Activated CD8-positive, alpha-beta memory T cell treated with anti-CD3 and anti-CD28 coated beads, Interleukin-2, amount 50 U/mL, for 1 hour (primary cell): Measurements from ENCODE around the gene ZNF548.

Experiments
- DNase-seq: peaks from one replicate; pipeline ENCODE4 v3.0.0-alpha.2; 2020; ENCODE audit errors: extremely low read depth

The ZNF548 gene

DNA sequence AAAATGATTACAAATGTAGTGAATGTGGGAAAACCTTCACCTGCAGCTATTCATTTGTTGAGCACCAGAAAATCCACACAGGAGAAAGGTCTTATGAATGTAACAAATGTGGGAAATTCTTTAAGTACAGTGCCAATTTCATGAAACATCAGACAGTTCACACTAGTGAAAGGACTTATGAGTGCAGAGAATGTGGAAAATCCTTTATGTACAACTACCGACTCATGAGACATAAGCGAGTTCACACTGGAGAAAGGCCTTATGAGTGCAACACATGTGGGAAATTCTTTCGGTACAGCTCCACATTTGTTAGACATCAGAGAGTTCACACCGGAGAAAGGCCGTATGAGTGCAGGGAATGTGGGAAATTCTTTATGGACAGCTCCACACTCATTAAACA, 9.2 kb downstream of the ZNF548 start:
- DNase-seq = no peak

DNA sequence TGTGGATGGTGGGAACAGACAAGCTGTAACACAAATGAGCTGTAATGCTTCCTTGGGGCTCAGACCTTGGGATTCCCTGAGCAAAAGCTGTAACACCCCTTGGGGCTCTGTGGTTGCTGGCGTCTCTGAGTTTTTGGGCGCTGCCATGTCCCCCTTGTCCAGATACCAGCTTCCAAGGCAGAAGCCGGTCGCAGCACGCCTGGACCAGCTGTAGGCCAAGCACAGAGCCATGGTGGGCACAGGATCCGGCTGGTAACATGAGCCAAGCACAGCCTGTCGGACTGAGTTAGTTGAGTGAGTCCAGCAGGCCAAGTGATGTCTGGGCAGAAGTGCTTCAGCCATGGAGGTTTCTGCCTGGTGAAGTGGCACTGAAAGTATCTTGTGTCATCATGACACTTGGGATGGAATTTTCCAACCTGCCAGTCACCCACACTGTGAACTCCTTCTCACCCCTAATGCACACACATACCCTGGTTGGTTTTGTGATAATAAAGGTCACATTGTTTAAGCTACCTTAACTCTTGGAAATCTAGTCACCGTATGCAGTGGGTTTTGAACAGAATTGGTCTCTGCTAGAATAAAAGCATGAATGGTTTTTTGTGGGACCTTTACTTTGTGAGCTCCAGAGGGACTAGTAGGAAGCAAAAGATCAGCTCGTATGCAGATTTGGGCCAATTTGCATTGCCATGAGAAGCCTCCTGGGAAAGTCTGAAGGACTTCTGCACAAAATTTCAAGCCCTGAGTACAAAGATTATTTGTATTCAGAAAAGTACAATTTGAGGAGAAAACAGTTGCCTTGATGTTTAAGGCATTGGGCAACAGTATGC, 14.3 kb downstream of the ZNF548 start:
- DNase-seq = no peak

DNA sequence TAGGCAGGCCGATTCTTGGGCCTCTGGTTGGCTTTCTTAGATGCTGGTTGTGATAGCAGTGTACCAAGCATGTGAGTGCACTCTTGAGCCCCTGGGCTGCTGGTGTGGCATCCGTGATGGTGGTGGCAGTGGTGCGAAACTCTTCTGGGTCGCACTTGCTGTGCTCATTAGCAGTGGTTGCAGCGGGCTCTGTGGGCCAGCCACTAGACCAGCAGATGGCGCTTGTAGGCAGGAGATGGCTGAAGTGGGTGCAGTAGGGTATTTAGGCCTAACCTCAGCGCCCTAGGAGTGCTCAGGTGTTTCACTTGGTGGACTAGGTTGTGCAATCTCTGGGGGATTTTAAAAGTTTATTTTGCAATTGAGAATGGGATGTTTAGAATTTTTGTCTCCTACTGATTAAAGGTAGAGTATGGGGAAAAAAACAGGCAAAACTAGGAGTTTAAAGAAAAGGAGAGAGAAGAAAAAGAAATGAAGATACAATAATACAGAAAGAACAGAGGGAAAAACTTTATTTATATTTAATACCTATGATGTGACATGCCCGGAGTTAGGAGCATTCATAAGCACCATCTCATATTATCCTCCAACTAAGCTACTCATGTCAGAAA, 17.0 kb downstream of the ZNF548 start:
- peak; percentile 50 for DNase-seq

DNA sequence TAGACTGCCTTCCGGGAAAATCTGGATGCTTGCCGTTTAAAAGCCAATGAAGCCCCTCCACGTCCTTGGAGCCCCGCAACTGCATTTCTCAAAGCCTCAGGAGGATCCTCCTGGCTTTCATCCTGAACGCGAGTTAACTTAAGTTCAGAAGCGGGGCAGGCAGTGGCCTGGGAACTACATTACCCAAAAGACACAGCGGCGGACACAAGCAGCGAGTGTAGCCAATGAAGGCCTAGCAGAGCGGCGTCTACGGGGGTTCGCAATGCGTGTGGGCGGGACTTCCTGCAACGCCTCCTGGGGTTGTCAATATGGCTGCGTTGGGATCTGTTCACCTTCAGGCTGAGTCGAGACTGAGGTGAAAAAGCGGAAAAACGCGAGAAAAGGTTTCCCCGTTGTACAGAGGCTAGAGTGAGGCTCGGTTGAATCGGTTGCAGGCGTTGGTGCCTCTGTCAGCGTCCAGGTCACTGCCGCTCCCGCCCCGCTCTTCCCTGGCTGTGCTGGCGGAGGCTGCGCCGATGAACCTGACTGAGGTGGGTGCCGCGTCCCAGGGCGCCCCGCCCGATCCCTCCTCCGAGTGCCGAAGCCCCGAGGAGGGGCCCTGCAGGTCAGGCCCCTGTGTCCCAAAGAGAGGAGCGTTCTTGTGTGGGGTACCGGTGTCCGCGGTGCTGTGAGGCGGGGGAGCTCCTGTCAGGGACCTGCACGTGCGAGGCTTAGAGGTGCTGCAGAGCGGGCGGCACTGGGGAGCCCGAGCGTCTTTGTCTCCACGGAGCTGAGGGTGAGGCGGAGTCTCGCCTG, 21.4 kb downstream of the ZNF548 start, which contains the start of gene ZNF17:
TSS of gene ZNF17 (plus strand) at position 285 of the 795 bp plus-strand sequence. CDS start 2,455 bp downstream, outside the sequence.
- DNase-seq = peak; percentile 83

DNA sequence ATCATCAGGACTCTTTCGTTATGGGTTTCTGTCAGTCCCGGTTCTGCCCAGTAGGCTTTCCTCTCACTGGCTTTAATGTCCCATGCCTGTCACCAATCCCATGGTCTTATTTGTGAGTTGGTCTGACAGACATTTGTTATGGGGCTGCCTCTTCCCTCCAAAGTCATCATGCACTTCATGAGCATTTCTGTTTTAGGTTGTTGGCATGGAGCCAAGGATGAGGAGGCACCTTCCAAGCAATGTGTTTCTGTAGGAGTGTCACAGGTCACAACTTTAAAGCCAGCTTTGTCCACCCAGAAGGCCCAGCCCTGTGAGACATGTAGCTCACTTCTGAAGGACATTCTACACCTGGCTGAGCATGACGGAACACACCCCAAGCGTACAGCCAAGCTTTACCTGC, 29.8 kb downstream of the ZNF548 start:
- DNase-seq = no peak

DNA sequence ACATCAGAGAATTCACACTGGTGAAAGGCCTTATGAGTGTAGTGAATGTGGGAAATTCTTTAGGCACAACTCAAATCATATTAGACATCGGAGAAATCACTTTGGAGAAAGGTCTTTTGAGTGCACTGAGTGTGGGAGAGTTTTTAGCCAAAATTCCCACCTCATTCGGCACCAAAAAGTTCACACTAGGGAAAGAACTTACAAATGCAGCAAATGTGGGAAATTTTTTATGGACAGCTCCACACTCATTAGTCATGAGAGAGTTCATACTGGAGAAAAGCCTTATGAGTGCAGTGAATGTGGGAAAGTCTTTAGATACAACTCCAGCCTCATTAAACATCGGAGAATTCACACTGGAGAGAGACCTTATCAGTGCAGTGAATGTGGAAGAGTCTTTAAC, 31.4 kb downstream of the ZNF548 start:
- no peak for DNase-seq

DNA sequence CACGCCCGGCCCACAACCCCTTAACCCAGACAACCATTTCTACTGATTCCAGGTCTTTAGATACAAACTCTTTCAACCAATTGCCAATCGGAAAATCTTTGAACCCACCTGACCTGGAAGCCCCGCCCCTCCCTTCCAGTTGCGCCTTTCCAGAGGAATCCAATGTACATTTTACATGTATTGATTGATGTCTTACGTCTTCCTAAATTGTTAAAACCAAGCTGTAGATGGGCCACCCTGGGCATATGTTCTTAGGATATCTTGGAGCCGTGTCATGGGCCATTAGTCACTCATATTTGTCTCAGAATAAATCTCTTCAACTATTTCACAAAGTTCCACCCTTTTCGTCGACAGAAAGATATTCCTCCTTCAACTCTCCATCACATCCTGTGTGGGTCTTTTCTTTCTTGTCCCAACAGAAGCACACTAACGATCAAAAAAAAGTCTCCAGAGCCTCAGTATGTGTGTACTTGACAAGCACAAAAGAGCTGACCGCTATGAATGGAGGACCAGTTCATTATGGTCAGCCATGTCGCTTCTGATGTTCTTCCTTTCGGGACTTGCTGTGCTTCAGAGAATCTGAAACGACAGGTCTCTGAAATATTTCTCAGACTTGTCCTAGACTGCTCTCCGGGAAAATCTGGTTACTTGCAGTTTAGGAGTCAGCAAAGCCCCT, 44.9 kb downstream of the ZNF548 start:
- no peak for DNase-seq

DNA sequence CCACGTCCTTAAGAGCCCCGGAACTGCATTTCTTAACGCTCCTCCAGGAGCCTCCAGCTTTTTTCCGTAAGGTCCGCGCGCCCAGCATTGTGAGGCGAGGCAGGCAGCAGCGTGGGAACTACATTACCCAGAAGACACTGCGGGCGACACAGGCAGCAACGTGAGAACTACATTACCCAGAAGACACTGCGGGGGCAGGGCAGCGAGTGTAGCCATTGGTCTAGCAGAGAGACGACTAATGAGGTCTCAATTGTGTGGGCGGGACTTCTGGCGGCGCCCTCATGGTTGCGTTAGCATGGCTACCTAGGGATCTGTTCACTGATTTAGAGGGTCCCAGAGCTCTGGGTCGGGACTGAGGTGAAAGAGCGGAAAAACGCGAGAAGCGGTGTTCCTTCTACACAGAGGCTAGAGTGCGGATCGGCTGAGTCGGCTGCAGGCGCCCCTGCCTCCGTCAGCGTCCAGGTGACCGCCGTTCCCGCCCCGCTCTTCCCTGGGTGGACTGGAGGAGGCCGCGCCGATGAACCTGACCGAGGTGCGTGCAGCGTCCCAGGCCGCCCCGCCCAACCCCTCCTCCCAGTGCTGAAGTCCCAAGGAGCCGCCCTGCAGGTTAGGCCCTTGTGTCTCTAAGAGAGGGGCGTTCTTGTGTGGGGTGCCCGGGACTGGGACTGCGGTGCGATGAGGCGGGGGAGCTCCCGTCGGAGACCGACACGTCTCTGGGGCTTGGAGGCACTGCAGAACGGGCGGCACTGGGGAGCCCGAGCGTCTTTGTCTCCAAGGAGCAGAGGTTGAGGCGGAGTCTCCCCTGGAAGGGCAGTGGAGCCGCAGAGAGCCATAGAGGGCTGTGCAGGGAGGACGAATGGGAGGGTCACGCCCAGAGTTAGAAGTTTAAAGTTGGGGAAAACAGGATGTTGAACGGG, 45.7 kb downstream of the ZNF548 start, which contains the start of gene ZNF749:
TSS of gene ZNF749 (plus strand) at position 264 of the 917 bp plus-strand sequence. CDS start at position 518, 254 bp downstream.
- peak; percentile 96 for DNase-seq

DNA sequence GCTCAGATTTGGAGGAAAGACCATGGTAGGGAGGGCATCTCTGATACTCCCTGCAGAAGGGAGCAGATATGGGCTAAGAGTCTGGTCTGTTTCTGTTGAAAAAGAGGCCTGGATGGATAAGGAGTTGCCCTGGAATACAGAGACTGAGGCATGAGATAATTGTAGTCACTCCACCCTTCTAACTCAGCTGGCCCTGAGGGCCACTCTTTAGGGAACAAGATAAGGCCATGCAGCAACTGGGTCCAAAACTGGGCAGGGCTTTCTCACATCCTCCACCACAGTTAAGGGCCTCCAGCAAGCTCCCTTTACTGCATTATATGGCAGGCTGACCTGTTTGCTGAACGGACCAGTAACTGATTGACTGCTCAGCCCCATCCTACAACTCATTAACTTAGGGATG, 46.8 kb downstream of the ZNF548 start:
- no peak for DNase-seq

DNA sequence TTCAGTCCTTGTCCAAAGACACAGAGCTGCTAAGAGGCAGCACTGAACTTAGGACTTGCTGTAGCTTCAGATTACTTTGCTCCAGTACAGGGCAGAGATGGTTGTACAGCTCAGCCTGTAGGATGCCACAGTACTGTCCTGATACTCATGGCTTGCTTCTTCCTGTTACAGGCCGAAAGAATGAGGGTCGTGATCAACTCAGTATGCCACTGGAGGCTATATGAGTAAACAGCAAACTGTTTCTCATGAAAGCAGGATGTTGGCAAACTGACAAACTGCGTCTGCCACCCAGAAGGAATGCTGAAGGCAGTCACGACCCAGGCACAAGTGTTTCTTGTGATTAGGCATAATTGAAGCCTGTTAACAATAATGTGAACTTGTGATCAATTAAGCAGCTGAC, 48.3 kb downstream of the ZNF548 start:
- DNase-seq = no peak

DNA sequence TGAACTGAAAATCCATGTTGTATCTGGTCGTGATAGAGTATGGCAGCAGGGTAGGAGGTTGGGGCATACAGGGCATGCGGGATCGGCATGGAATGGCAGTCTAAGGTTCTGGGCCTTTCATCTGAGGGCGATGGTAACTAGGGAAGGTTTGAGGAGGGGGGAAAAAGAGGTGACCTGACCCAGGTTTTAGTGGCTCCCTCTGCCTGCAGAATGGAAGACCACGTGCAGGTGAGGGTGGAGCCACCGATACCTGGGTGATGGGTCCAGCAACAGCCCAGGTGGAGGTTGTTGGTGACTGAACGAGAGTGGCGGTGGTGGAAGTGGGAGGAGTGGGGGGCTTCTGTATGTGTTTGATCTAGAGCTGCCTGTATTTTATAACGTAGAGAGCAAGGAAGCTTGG, 49.3 kb downstream of the ZNF548 start:
- DNase-seq = no peak

DNA sequence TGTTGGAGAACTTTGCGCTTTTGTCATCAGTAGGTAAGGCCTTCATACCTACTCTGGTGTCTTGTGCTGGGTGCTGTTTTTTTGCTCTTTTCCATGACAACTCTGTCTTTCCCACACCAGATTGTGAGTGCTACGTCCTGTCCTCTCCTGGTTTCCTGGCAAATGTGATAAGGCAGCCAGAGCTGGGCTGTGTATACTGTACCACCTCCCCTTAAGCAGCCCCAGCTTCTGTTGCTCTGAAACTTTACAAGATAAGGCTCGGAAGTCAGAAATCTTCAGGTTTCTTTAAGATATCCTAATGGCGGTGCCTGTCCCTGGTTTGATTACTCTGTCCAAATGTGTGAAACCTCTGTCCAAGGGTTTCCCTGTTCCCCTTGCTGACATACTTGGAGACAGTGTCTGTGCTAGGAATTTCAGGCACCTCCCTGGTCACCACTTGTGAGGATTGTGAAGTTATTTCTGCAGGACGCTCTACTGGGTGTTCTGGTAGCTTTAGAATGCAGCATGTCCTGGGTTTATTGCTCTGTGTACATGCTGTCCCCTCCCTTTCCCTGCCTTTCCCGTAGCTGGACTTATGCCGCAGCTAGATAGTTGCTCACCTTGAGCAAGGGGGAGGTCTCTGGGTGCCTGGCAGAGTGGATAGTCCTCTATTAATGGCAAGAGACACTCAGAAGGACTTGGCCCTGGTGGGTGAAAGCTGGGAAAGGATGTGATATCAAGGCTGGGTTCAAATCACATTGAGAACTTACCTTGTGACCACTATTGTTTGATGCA, 52.5 kb downstream of the ZNF548 start:
- DNase-seq = no peak

DNA sequence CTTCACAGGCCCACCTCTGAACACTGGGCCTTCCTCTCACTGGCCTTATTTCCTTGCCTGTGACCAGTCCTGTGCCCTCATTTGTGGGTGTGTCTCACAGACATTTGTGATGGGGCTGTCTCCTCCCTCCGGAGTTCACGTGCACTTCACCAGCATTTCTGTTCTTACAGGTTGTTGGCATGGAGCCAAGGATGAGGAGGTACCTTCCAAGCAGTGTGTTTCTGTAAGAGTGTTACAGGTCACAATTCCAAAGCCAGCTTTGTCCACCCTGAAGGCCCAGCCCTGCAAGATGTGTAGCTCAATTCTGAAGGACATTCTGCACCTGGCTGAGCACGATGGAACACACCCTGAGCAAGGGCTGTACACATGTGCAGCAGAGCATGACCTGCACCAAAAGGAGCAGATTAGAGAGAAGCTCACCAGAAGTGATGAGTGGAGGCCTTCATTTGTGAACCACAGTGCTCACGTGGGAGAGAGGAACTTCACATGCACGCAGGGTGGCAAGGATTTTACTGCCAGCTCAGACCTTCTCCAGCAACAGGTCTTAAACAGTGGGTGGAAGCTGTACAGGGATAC, 53.6 kb downstream of the ZNF548 start:
- DNase-seq = no peak

DNA sequence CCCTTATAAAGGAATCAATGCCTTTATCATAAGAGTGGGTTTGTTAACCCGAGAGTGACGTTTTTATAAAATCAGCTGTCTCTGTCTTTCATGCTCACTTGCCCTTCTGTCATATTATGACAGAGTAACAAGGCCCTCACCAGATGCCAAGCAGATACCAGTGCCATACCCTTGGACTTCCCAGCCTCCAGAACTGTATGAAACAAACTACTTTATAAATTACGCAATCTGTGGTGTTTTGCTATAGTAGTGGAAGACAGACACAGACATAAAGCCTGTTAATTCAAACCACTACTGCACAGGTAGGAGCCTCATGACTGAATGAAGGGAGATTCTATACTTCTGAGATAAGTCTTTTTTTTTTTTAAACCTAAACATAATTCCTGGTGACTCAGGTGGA, 62.7 kb downstream of the ZNF548 start:
- no peak for DNase-seq
